ENCODE data around the gene ENTPD8. TPM values are rescaled to one million over a fixed set of nuclear protein-coding genes. Genes with fewer than 3 reads are reported as not detected.

The ENTPD8 gene
- total and polyA plus RNA-seq, 2 of the 4 experiments (the other 2 are of a cell fraction): 0.07 TPM; not detected in 1

DNA sequence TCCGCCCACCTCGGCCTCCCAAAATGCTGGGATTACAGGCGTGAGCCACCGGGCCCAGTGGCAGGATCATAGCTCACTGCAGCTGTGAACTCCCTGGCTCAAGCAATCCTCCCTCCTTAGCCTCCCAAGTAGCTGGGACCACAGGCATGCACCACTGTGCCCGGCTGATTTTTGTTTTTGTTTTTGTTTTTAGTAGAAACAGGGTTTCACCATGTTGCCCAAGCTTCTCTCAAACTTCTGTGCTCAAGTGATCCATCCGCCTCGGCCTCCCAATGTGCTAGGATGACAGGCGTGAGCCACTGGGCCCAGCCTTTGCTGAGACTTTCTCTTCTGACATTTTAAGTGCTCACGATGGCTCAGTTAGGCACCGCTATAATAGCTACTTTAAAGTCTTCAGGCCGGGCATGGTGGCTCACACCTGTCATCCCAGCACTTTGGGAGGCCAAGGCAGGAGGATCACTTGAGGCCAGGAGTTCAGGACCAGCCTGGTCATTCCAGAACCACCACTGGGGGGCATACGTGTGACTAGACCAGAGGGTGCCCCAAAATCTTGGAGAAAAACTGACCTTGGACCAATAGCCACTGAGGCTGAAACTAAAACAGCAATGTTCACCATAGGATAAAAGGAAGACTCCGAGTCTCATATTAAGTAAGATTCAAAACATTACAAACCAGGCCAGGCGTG is 3.1 kb upstream of the ENTPD8 start:
- Histone ChIP-seq H3K4me3 (ENCODE audit: insufficient read depth, low read depth, low read length) (no peak overlapping the region), H2AFZ (replicated peaks; ENCODE audit: low read length, poor library complexity) (no peak overlapping the region), H3K27me3 (ENCODE audit: control insufficient read depth, insufficient read depth, low read length) (peaks cover 3% of the 10 kb centered on the region; the same call in 1 of the 2 replicates), H2BK120ac (ENCODE audit: low read depth, low read length) (no peak overlapping the region), H3K4ac (ENCODE audit: low read depth, low read length) (no peak overlapping the region), H2BK20ac (ENCODE audit: low read depth, low read length) (no peak overlapping the region), H3K56ac (ENCODE audit: extremely low read depth, insufficient read depth, low read length) (no peak overlapping the region), H3K4me1 (ENCODE audit: control insufficient read depth, insufficient read depth, low read length) (peaks cover 2% of the 10 kb centered on the region; the same call in 1 of the 2 replicates), H3K18ac (ENCODE audit: low read depth, low read length) (no peak overlapping the region), H2AK9ac (replicated peaks; ENCODE audit: low read depth, low read length, poor library complexity) (no peak overlapping the region), H4K5ac (ENCODE audit: low read depth, low read length) (no peak overlapping the region), H3K9me1 (ENCODE audit: insufficient read depth, low read length) (no peaks in the 10 kb centered on the region), H3K79me1 (ENCODE audit: low read depth in 1 of 2, low read length in 2 of 2) (no peaks in the 10 kb centered on the region), H2AK5ac (ENCODE audit: low read depth, low read length) (no peak overlapping the region), H4K8ac (ENCODE audit: low read depth in 2 of 2, low read length in 2 of 2) (no peak overlapping the region), H4K20me1 (ENCODE audit: insufficient read depth, low read length) (peaks cover 4% of the 10 kb centered on the region; the same call in 1 of the 2 replicates), H3K23ac (ENCODE audit: low read depth, low read length) (no peak overlapping the region), H3K27ac (ENCODE audit: insufficient read depth, low read length) (no peak overlapping the region), H3K9ac (ENCODE audit: low read depth, low read length) (no peak overlapping the region), H2BK15ac (ENCODE audit: low read depth, low read length) (no peak overlapping the region), H3K9me3 (ENCODE audit: control insufficient read depth, insufficient read depth, low read length) (no peaks in the 10 kb centered on the region), H4K91ac (ENCODE audit: insufficient read depth, low read depth, low read length) (no peak overlapping the region), H2BK5ac (ENCODE audit: low read depth, low read length, poor library complexity, severe bottlenecking) (no peak overlapping the region), H3K36me3 (ENCODE audit: control insufficient read depth, insufficient read depth, low read length) (peaks cover 11% of the 10 kb centered on the region), H3K14ac (replicated peaks; ENCODE audit: low read depth, low read length) (no peak overlapping the region), H3K4me2 (ENCODE audit: low read depth, low read length) (no peak overlapping the region)
- ATAC-seq (ENCODE audit: low read depth): no peak
- CTCF ChIA-PET: interaction anchor here (0.6 kb wide), 1 partner anchor 1238 kb away, joined by 3 read pairs; no protein-coding TSS in a partner anchor
- POLR2A ChIA-PET (ENCODE audit: unreplicated experiment): no interaction called here
- TF ChIP-seq RAD21 (IDR thresholded peaks at IDR 0.05; ENCODE audit: low read length) (no peak), BHLHE40 (IDR thresholded peaks at IDR 0.05; ENCODE audit: low read depth, low read length) (no peak), RCOR1 (IDR thresholded peaks at IDR 0.05; ENCODE audit: insufficient replicate concordance, low read length) (no peak), CHD1 (IDR thresholded peaks at IDR 0.05; ENCODE audit: low read depth, low read length) (no peak)
- no TSS peak for BruUV-seq (replicated peaks)
- in situ Hi-C loops (cut with MboI; ENCODE audit: low sequenced_read_pairs): no loop called here
- intact Hi-C loops (cut with micrococcal nuclease): loop anchor here (2.0 kb wide), 2 partner anchors 149 to 157 kb away; no protein-coding TSS in a partner anchor
- dilution Hi-C loops (cut with HindIII; ENCODE audit: low sequenced_read_pairs, unreplicated experiment): no loop called here
- DNase-seq: no peak
- 86% methylated on average over 4 of the region's 14 CpGs; no CpG with 5 or more reads in 1 of the 2 experiments for WGBS, 2 experiments (ENCODE audit: extremely low coverage in 2 of 2, insufficient read length in 1 of 2)

Measured in IMR-90 (cell line).